HG03342 (cell line): ENCODE results near the gene GMEB2.

Experiments used
- ATAC-seq: cut with Tn5 transposase; IDR thresholded peaks from one replicate; pipeline ENCODE4 v1.9.1; 2021; ENCODE audit warnings: mild to moderate bottlenecking, moderate library complexity; ENCODE audit not compliant: unreplicated experiment

GMEB2 gene

DNA sequence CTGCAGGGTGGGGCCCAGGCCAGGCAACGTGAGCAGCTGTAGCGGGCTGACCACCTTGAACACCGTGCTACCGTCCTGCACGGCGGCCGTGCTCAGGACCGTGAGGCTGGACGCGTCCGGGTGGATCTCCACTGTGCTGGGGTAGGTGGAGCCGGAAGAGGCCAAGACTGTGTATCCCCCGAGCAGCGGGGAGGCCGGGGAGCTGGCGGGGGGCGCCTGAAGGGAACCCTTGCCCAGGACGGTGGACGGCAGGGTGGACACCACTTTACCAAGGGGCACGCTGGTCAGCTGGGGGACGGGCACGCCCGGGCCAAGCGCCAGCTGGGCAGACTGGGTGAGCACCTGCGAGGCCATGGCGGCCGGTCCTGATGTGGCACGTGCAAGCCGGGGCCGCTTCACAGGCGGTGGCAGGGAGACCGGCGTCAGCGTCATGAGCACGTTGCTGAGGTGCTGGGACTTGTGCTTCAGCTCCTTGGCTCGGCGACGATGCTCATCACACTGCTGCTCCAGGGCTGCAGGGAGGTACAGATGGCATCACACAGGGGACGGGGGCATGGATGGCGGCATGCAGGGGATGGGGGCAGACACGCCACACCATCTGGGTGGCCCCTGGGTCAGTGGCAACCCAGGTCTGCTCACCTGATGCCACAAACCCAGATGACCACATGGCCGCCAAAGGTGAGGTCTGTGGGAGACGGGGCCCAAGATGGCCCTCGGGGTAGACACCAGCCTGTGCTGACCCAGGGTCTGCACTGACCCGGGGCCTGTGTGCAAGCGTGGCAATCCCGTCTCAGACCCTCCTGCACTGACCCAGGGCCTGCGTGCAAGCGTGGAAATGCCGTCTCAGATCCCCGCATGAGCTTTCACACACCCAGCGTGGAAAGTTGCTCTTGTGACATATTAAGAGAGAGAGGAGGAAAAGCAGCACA lies 36.4 kb downstream of the GMEB2 start:
- ATAC-seq = no peak

DNA sequence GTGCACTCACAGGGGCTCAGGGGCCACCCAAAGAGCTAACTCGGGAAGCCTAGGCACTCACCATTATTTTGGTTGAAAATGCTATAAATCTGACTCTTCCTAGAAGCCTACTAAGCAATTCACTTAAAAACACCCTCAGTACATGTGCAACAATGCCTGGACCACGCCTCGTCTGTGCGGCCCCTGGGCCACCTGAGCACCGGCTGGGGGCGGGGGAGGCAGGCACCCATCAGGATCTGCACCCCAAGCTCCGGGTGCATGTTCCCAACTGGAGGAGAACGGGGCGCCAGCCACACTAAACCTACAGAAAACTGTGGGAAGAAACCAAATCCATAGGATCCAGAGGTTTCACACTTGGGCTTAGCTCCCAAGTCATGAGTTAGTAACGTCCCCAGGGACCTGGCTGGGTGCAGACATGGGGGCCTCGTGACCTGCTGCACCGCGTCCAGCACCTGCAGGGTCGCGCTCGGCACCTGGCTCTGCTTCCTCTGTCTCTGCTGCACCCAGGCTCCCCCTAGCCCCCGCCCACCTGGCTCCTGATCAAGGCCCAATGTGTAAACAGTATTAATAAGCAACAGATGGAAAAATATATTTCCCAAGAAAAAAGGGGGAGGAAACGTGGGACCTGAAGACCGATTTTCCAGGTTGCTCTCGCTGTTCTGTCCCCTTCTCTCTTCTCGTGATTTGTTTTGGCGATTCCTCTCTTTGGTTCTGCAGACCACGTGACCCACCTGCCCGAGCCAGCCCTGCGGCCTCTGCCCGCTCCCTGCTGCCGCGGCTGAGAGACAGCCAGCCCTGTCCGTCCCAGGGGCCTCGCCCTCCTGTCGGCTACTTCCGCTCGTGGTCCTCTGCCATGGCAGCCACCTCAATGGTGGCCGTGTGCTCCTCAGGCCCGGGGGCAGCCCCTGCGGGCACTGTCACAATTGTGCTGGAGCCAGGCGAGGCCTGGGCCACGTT lies 37.4 kb downstream of the GMEB2 start:
- ATAC-seq = no peak

DNA sequence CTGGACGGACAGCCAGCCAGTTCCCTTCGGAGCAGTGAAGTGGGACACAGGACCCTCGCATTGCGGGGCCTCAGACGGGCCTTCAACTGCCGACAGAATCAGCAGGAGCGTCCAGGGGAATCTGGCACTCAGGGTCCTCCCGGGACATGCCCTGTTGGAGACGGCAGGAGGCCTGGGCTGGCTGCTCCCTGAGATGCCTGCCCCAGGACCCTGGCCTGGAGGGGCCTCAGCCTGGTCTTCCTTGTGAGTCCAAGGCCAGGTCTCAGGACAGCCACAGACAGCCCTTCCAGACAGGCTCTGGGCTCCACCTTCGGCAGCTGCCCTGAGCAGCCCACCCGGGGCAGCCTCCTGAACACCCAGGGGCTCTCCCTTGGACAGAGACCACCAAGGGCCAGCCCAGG lies 38.3 kb downstream of the GMEB2 start:
- no peak for ATAC-seq

DNA sequence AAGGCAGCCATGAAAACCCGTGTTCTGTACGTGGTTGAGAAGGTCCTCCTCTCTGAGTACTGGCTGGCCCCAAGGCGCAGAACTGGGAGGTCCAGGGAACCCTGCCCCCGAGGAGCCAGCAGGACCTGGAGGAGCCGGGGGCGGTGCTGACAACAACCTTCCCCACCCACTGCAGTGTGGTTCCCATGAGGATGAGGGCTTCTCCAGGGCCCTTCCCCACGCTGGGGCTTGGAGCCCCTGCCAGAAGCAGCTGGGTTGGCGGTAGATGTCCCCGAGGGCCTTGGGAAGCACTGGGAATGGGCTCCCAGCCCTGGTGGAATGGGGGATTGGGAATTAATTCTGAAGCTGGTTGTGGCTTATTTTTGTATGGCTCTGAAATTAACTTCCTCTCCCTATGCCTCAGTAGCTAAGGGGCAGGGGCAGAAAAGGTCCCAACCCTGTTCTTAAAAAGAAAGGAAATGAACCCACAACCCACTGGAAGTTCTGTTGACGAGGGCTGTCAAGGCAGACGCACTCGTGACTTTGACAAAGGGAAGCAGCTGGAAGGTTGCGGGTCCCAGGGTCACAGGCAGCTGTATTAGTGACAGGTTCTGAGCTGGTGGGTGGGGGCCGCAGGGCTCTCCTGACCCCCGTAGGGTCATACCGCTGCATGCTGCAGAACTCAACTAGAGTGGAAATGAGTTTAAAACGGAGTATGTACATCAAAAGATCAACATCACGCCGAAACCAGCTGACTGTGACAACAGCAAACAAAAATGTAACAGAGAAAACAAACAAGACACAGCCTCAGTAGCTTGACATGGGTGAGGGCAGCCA lies 38.9 kb downstream of the GMEB2 start:
- no peak for ATAC-seq

DNA sequence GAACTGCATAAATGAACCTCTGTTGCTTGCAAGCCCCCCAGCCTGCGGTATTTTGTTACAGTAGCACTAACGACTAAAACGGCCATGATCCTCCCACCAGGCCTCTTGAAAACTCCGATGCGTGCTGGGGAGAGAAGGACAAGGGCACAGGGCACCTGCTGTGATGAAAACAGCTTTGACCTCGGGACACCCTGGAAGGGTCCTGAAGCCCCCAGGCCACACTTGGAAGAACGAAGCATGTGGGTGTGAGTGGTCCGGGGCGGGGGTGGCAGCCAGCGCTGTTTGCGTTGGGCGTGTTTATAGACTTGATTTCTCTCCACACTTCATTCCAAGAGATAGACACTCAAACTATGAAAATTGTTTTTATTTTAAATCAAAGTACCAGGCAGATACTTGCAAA lies 39.6 kb downstream of the GMEB2 start:
- ATAC-seq = no peak

DNA sequence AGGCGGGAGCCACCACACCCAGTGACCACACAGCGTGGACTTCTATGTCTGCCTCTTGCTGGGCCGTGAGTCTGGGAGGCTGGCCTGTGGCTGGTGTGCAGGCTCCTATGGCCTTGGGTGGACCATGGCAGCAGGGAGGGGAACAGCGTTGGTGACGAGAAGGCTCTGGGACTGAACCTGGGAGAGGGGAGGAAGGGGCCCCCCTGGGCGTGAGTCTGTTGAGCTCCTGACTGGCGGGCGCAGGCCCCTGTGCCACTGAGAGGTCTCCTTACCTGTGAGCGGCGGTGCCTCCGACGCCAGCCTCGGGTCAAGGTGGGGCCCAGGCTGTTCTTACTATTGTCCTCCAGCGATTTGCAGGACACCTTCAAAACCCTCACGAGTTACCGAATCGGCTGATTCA lies 40.1 kb downstream of the GMEB2 start:
- ATAC-seq = no peak

DNA sequence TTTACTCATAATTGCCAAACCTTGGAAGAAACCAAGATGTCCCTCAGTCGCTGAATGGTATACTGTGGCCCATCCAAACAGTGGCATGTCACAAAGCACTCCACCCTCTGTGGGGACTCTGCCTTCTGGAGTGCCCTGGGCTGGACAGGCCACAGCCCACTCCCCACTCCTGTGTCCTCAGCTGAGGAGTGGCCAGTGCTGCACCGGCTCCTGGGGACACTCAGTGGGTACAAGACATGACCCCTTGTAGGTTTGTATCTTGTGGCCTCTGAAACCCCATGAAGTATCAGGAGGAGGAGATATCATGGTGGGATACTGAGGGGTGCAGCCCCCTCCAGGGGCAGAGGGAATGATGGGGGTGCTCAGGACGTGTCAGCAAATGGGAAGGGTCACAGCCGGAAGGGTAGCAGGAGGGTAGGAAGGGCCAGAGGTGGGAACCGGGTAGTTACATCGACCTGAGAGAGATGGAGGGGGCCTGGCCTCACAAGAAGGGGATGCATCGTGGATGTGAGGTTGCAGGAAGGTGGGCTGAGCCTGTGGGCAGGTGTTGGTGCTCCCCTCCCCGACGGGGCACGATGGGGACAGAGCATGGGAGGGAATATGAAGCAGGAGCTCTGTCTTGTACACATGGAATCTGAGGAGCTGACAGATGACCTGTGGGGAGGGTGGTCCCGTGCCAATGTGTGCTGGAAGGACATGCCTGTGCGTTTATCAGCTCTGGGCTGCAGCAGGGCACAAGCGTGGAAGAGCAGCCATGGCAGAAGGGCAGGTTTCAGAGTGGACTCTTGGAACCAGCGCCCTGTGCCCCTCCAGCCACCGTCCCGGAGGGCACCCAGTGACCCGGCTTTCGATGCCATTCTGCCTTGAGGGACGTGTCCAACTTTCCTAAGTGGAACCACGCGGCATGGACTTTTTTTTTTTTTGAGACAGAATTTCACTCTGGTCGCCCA lies 41.0 kb downstream of the GMEB2 start:
- no peak for ATAC-seq

DNA sequence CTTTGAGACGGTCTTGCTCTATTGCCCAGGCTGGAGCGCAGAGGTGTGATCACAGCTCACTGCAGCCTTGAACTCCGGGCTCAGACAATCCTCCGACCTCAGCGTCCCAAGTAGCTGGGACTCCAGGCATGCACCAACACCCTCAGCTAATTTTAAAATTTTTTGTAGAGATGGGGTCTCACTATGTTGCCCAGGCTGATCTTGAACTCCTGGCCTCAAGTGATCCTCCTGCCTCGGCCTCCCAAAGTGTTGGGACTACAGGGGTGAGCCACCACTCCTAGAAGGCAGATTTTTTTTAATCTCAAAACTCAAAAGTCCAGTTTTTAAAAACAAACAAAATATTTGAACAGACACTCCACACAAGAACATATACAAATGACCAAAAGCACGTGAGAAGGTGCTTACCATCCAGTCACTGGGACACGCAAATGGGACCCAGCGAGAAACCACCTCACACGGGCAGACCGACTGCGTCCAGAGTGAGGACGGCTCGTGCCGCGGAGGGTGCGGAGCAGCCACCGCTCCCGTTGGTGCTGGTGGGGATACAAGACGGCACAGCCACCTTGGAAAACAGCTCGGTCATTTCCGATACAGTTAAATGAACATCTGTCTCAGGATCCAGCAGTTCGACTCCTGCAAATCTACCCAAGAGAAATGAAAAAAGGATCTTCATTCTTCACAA lies 44.4 kb downstream of the GMEB2 start:
- no peak for ATAC-seq

DNA sequence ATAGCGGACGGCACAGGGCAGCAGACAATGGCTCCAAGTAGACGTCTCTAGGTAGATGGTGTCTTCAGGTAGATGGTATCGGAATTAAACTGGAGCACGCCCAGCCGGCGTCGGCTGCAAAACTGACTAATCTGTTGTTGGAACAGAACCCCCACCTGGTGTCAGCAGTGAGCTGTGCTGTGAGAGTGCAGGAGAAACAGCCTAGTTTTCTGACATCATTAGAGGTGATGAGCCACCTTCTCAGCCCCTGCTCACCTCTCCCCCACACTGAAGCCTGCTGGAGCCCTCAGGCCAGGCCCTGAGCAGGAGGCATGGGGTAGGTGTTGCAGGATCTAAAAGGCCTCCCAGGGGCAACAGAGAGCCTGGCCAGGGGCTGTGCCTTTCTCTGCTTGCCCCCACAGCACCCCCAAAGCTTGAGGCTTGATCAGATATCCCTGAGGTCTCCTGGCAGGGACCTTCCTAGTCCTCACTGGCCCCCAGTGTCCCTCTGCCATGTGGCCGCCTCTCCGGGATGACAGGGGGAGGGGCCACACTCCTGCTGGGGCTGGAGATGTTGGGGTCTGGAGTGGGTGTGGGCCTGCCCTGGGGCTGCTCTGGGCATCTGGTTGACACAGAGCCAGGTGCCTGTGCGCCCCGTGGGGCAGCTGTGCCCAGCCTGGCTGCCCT lies 46.0 kb downstream of the GMEB2 start:
- no peak for ATAC-seq

DNA sequence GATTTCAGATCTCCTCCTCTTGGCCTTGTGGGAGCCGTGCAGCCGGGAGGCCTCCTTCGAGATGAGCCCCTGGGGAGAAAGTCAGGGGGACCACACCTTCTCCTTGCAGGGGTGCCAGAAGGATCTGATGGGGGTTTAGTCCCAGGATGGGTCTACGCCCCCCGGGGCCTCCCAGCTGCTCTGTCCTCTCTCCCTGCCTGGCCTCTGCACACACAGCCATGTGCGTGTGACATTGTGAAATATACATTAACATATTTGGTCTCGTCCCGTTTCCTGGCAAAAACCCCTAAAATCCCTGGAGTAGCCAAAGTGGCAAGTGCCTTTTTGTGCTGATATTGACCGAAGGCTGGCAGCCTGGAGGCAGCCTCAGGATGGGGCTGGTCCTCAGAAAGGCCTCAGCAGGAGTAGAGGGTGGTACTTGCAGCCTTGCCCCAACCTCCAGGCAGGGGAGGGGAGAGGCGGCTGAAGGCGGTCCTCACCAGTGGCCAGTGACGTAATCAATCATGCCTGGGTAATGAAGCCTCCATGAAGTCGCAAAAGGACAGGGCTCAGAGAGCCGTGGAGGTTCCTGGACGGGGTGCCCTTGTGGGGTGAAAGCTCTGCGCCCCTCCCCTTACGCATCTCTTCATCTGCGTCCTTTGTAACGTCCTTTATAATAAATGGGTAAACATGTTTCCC lies 47.7 kb downstream of the GMEB2 start:
- ATAC-seq = no peak

DNA sequence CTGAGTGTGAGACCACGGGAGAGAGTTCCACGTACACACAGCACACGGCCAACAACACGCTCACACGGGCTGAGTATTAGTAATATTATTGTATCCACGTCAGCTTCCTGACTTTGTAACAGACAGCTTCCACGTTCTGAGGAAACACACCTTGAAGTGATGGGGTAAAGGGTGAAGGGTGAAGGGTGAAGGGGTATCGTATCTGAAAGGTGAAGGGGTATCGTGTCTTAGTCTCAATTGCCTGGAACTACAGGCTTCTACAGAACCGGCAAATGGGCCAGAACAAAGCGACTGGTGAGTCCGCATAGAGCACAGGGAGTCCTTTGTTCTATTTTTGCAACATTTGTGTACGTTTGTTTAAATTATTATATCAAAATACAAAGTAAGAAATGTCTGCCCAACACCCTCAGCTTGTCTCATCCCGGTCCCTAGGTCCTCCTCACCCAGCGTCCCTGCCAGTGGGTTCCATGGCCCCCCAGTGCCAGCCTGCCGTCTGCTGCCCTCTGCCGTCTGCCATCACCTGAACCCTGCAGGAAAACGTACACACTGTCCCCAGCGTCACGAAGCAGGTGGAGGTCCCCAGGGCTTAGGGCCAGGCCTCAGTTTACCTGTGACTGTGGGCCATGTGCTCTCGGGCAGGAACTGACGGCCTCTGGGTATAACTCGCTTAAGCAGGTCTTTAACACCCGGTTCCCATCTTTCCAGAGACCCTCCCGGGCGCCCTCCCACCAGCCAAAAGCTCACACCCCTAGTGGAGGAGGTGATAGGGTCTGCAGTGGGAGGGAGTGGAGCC lies 48.5 kb downstream of the GMEB2 start:
- no peak for ATAC-seq

DNA sequence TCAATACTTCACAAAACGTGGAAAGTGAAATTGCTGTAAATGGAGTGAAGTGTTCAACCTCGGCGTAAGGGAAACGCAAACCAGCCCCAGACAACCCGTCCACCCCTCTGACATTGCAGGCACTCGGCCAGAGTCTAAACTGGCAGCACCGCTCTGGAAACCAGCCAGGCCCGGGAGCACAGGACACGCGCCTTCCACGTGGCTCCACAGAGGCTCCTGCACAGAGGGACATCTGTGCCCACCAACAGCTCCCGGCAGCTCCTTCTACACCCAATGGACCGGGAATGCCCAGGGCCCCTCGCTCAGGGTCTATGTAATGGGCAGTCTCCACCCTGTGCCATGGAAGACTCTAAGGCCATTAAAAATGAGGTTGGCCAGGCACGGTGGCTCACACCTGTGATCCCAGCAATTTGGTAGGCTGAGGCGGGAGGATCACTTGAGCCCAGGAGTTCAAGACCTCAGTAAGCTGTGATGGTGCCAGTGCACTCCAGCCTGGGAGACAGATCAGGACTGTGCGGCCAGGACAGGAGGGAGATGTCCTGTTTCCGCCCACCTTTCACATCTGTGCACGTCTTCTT lies 49.5 kb downstream of the GMEB2 start:
- no peak for ATAC-seq

DNA sequence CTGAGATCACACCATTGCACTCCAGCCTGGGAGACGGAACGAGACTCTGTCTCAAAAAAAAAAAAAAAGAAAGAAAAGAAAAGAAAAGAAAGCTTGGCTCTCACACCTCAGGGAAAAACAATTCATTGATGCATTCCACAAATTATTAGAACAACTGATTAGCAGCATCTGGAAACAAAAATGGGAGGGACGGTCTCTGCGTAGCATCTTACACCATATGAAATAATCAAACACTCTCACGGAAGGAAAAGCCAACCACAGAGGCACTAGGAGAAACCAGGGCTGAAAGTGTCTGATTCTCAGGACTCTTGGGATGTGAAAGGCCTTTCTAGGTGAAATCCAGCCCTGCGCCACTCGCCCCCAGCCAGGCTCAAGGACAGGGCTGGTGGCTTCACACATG lies 50.6 kb downstream of the GMEB2 start:
- ATAC-seq = no peak

DNA sequence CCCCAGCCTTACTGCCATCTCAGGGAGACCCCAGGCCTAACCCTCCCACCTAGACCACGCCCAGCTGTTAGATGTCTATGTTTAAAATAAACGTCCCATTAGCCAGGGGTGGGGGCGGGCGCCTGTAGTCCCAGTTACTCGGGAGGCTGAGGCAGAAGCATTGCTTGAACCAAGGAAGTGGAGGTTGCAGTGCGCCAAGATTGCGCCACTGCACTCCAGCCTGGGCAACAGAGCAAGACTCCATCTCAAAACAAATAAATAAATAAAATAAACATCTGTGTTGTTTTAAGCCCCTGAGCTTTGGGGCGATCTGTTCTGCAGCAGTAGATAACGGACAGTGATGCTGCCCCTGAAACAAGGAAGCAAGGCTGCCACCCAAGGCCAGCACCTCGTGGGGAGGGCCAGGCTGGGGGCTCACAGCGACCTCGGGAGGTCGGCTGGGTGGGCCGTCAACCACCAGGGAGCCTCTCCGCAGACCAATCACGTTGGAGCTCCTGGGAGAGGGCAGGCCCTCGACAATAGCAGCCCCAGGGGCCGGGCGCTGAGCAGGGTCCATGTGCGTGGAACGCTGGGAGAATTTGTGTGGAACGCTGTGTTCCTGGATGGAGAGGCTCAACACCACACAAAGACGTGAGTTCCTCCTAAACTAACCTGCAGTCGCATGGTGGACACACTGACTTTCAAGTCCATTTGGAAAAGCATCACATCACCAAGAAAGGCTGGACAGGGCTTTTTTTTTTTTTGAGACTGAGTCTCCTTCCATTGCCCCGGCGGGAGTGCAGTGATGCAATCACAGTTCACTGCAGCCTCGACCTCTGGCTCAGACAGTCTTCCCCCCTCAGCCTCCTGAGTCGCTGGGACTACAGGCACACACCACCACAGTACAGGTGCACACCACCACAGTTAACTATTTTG lies 51.8 kb downstream of the GMEB2 start:
- ATAC-seq = no peak

DNA sequence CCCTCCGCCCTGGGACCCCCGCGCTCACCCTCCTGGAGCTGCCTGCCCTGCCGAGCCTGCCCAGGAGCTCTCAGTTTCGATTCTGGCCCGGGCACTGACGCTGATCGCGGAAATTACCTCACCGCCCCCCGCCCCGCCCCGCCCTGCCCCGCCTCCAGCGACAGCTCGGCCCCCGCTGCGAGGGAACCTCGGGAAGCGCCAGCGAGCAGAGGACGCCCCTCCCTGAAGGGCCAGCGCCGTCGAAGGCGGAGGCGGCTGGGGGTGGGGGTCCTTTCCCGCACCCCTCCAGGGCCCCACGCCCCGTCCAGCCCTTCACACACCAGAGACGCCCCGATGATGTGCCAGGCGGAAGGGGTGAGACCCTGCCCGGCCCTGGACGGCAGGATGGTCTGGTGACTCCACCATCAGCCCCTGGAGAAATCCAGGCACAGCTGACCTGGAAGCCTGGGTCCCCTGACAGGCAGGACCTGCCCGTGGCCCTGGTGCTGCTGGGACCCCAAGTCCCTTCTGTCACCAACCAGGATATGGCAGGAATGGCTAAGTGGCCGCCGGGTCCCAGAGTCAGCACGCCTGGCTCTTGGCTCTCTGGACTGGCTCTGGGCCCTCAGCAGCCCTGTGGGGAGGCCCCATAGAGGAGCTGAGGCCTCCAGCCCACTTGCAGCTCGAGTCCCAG lies 52.6 kb downstream of the GMEB2 start, which contains the start of gene HELZ2:
Gene HELZ2, minus strand, starts transcription at position 84 of the 673 bp plus-strand sequence. CDS start 1,854 bp downstream, outside the sequence.
- no peak for ATAC-seq
